Nephron progenitor cell (in vitro differentiated cells): ENCODE results near the gene GUK1.
A peak's percentile ranks its signal among the peaks of the same experiment; 100 is the strongest.

ENCODE experiments used
- DNase-seq: peaks from one replicate; pipeline ENCODE4 v3.0.0; 2021
- H3K27ac Mint-ChIP-seq: 2 replicates; pipeline ENCODE4 v1.8.0; 2021; ENCODE audit warnings: mild to moderate bottlenecking, moderate library complexity, mixed read lengths
- H3K27me3 Mint-ChIP-seq: 2 replicates; pipeline ENCODE4 v1.8.0; 2021; ENCODE audit warnings: mild to moderate bottlenecking, low read depth, mixed read lengths; ENCODE audit not compliant: poor library complexity
- H3K36me3 Mint-ChIP-seq: 2 replicates; pipeline ENCODE4 v1.8.0; 2021; ENCODE audit warnings: low read depth, mixed read lengths
- H3K4me1 Mint-ChIP-seq: 2 replicates; pipeline ENCODE4 v1.8.0; 2021; ENCODE audit warnings: mixed read lengths
- H3K4me3 Mint-ChIP-seq: 2 replicates; pipeline ENCODE4 v1.8.0; 2021; ENCODE audit warnings: mild to moderate bottlenecking, moderate library complexity, mixed read lengths
- H3K9me3 Mint-ChIP-seq: 2 replicates; pipeline ENCODE4 v1.8.0; 2021; ENCODE audit warnings: mild to moderate bottlenecking, moderate library complexity, mixed read lengths
- TF ChIP-seq, protein P1 (sequence below): fragments of 200-600 bp; sonication (generic); IDR thresholded peaks from 2 replicates; pipeline ENCODE4 v1.5.0; 2021; ENCODE audit warnings: antibody characterized with exemption

Gene GUK1

GRCh38 chr1:228094432-228095016, 45.6 kb upstream of the GUK1 start:
- Mint-ChIP-seq H3K27ac (no peak overlapping the region), H3K4me3 (no peak overlapping the region), H3K9me3 (peaks cover 50% of the 10 kb centered on the region), H3K36me3 (peaks cover 83% of the 10 kb centered on the region), H3K27me3 (peaks cover 3% of the 10 kb centered on the region), H3K4me1 (peaks cover 4% of the 10 kb centered on the region)
- TF ChIP-seq, protein P1, sequence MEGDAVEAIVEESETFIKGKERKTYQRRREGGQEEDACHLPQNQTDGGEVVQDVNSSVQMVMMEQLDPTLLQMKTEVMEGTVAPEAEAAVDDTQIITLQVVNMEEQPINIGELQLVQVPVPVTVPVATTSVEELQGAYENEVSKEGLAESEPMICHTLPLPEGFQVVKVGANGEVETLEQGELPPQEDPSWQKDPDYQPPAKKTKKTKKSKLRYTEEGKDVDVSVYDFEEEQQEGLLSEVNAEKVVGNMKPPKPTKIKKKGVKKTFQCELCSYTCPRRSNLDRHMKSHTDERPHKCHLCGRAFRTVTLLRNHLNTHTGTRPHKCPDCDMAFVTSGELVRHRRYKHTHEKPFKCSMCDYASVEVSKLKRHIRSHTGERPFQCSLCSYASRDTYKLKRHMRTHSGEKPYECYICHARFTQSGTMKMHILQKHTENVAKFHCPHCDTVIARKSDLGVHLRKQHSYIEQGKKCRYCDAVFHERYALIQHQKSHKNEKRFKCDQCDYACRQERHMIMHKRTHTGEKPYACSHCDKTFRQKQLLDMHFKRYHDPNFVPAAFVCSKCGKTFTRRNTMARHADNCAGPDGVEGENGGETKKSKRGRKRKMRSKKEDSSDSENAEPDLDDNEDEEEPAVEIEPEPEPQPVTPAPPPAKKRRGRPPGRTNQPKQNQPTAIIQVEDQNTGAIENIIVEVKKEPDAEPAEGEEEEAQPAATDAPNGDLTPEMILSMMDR: no peak
- no peak for DNase-seq

GRCh38 chr1:228095161-228095560, 44.9 kb upstream of the GUK1 start:
- Mint-ChIP-seq H3K4me1 (no peaks in the 10 kb centered on the region), H3K36me3 (peaks cover 84% of the 10 kb centered on the region), H3K27ac (no peak overlapping the region), H3K4me3 (no peak overlapping the region), H3K9me3 (peaks cover 50% of the 10 kb centered on the region), H3K27me3 (peaks cover 3% of the 10 kb centered on the region)
- DNase-seq: no peak
- TF ChIP-seq, protein P1: no peak

DNA sequence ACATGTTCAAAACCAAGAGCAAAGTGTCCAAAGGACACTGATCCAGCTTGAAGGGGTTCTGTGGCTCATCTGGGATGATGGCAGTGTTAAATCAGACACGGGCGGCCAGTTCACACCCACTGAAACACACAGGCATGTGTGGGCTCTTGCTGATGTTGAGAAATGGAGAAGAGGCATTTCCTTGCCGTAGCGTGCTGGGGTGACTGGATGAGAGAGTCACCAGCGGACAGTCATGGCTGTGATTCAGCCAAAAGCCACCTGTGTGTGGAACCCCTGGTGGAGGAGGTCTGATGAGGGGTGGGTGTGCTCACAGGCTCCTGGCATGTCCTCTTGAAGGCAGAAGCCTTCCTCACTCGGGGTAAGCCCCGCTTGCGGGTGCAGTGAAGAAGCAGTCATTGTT, 44.1 kb upstream of the GUK1 start:
- TF ChIP-seq, protein P1: no peak
- H3K36me3 Mint-ChIP-seq: peaks cover 77% of the 10 kb centered on the region
- no peak for DNase-seq
- peaks cover under 1% of the 10 kb centered on the region for H3K4me1 Mint-ChIP-seq
- peaks cover 50% of the 10 kb centered on the region for H3K9me3 Mint-ChIP-seq
- no peak overlapping the region for H3K4me3 Mint-ChIP-seq
- H3K27me3 Mint-ChIP-seq: peaks cover 3% of the 10 kb centered on the region
- H3K27ac Mint-ChIP-seq: peak overlapping the region; percentile 90

DNA sequence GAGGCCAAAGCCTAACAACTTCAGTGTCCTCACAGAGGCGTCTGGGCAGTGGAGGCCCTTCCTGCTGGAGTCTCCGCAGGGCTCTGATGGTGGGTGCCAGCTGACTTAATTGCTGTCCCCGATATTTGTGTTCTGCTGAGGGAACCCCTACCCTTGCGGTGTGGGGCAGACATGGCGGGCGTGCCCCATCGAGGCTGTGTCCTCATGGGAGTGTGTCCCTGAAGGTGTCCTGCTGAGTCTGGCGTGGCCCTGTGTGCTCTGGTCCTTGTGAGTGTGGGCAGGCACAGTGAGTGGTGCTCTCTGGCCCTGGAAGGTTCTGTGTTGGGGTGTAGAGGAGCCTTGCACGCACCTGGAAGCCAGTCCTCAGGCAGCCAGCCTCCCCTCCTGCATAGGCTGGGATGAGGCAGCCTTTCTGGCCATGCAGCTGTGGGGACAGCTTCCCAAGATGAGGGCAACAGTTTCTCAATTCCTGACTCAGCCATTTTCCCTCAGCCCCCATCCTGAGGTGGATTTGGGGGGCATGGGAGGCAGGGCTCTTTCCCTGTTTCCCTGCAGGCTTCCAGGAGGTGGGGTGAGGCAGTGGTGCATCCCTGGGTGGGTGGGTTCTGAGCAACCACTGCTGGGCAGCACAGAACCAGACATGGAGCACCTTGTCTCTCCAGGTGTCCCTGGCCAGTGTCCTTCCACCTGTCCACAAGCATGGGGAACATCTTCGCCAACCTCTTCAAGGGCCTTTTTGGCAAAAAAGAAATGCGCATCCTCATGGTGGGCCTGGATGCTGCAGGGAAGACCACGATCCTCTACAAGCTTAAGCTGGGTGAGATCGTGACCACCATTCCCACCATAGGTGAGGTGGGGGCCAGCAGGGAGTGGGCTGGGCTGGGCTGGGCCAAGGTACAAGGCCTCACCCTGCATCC, 43.4 kb upstream of the GUK1 start:
- peaks cover 42% of the 10 kb centered on the region for H3K9me3 Mint-ChIP-seq
- peaks cover 76% of the 10 kb centered on the region for H3K36me3 Mint-ChIP-seq
- H3K27ac Mint-ChIP-seq: no peak overlapping the region
- H3K27me3 Mint-ChIP-seq: peaks cover 3% of the 10 kb centered on the region
- peaks cover 8% of the 10 kb centered on the region for H3K4me1 Mint-ChIP-seq
- TF ChIP-seq, protein P1: no peak
- DNase-seq: no peak
- no peak overlapping the region for H3K4me3 Mint-ChIP-seq

DNA sequence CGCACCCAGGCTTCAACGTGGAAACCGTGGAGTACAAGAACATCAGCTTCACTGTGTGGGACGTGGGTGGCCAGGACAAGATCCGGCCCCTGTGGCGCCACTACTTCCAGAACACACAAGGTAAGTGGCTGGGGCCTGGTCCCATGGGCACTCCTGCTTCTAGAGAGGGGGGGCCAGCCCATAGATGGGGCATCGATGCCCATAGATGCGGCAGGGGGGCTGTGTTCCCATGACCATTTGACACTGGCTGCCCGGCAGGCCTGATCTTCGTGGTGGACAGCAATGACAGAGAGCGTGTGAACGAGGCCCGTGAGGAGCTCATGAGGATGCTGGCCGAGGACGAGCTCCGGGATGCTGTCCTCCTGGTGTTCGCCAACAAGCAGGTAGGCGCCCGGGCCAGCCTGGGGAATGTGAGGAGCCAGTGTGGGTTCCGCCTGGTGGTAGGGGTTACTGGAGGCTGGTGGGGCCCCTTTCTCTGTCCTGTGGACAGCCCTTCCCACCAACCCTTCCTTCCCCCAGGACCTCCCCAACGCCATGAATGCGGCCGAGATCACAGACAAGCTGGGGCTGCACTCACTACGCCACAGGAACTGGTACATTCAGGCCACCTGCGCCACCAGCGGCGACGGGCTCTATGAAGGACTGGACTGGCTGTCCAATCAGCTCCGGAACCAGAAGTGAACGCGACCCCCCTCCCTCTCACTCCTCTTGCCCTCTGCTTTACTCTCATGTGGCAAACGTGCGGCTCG, 42.6 kb upstream of the GUK1 start:
- no peak for DNase-seq
- Mint-ChIP-seq H3K27ac (peak overlapping the region; percentile 68), H3K4me1 (peaks cover 9% of the 10 kb centered on the region), H3K27me3 (peaks cover 3% of the 10 kb centered on the region), H3K4me3 (no peak overlapping the region), H3K9me3 (peaks cover 34% of the 10 kb centered on the region), H3K36me3 (peaks cover 68% of the 10 kb centered on the region)
- TF ChIP-seq, protein P1: no peak
